Calu3 (cell line): ENCODE data around the gene MGAT3. TPM values are rescaled to one million over a fixed set of nuclear protein-coding genes. Genes with fewer than 3 reads are reported as not detected.

Experiments
- BruUV-seq: library from RNA; stranded (reverse); fragments of 400-500 nt; replicated peaks from 2 replicates; lab custom pipeline; 2021; lab: Mats Ljungman, UMichigan
- CTCF ChIA-PET: fragments of 300-600 bp; sonication (Branson Sonifier 250); formaldehyde crosslinking; loops from one replicate; lab custom pipeline; 2022; ENCODE audit warnings: antibody characterized with exemption; lab: Charles Lee
- DNase-seq: peaks from one replicate; pipeline ENCODE4 v3.0.0; 2022
- H3K27ac Mint-ChIP-seq: one replicate; pipeline ENCODE4 v1.8.0; 2022; ENCODE audit warnings: mixed read lengths; ENCODE audit not compliant: unreplicated experiment
- H3K27me3 Mint-ChIP-seq: one replicate; pipeline ENCODE4 v1.8.0; 2022; ENCODE audit warnings: mixed read lengths; ENCODE audit not compliant: unreplicated experiment
- H3K36me3 Mint-ChIP-seq: one replicate; pipeline ENCODE4 v1.8.0; 2022; ENCODE audit warnings: mild to moderate bottlenecking, moderate library complexity, mixed read lengths; ENCODE audit not compliant: insufficient read depth, unreplicated experiment
- H3K4me1 Mint-ChIP-seq: one replicate; pipeline ENCODE4 v1.8.0; 2022; ENCODE audit warnings: mild to moderate bottlenecking, low read depth, mixed read lengths; ENCODE audit not compliant: unreplicated experiment
- H3K4me3 Mint-ChIP-seq: one replicate; pipeline ENCODE4 v1.8.0; 2022; ENCODE audit warnings: mild to moderate bottlenecking, low read depth, moderate library complexity, mixed read lengths; ENCODE audit not compliant: unreplicated experiment
- H3K9me3 Mint-ChIP-seq: one replicate; pipeline ENCODE4 v1.8.0; 2022; ENCODE audit warnings: low read depth, mixed read lengths; ENCODE audit not compliant: unreplicated experiment
- intact Hi-C: fragments of 100-400 bp; cut with micrococcal nuclease; formaldehyde crosslinking; loops from one replicate; pipeline ENCODE4 v1.10.0; 2022; ENCODE audit not compliant: unreplicated experiment
- total RNA-seq: library from RNA; stranded (reverse); gene quantifications from 2 replicates; pipeline ENCODE4 v1.2.3, GENCODE V29; 2022
- TF ChIP-seq, protein P1 (sequence below): fragments of 200-600 bp; IDR thresholded peaks from one replicate; pipeline ENCODE4 v1.8.0; 2022; ENCODE audit warnings: antibody characterized with exemption; ENCODE audit not compliant: unreplicated experiment

Gene MGAT3
- total RNA-seq, 1 experiment from 2014 or later, result 33.0 TPM

DNA sequence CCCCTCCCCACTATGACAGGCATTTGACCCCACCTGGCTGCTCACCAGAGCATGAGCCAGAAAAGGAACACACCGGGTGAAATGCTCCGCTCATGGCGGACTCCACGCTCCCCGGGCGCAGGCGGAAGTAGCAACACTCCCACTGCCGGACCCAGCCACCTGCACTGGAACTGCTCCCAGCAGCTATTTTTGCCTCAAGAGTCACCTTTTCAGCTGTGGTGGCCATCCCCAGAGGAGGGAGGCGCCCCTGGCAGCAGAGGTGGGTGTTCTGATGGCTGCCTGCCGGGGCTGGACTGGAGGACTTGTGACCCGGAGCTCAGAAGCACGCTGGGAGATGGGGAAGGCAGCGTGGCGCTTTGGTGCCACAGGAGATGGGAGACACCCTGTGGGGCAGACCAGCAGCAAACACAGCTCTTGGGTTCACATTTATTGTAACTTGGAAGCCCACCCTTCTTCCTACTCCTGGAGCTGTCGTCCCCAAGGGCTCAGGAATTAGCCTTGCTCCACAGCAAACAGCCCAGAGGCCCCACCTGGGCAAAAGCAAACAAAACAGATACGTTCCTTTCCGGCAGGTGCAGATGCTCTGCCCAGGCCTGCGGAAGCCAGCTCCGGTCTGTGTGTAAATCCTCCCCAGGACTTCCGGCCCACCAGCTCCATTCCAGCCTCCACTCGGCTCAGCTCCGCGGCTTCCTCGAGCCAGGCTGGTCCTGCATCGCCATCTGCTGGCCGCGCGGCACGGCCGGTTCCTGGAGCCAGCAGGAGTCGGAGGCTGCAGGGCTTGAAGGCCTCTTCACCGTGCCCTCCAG, 72.1 kb downstream of the MGAT3 start:
- no peaks in the 10 kb centered on the region for H3K9me3 Mint-ChIP-seq
- peaks cover 86% of the 10 kb centered on the region for H3K36me3 Mint-ChIP-seq
- no TSS peak for BruUV-seq
- no peaks in the 10 kb centered on the region for H3K27me3 Mint-ChIP-seq
- CTCF ChIA-PET, result interaction anchor here (0.7 to 2.1 kb wide), 19 partner anchors 9 to 508 kb away, joined by 3 to 16 read pairs (median 4); partner anchors contain the start of genes ATF4, MIEF1, RPL3 and TAB1
- H3K27ac Mint-ChIP-seq, result peak overlapping the region; percentile 4
- peaks cover 65% of the 10 kb centered on the region for H3K4me1 Mint-ChIP-seq
- intact Hi-C loops, result loop anchor here (10.0 kb wide), 1 partner anchor 214 kb away; the partner anchor contains the start of gene RPL3
- TF ChIP-seq, protein P1, sequence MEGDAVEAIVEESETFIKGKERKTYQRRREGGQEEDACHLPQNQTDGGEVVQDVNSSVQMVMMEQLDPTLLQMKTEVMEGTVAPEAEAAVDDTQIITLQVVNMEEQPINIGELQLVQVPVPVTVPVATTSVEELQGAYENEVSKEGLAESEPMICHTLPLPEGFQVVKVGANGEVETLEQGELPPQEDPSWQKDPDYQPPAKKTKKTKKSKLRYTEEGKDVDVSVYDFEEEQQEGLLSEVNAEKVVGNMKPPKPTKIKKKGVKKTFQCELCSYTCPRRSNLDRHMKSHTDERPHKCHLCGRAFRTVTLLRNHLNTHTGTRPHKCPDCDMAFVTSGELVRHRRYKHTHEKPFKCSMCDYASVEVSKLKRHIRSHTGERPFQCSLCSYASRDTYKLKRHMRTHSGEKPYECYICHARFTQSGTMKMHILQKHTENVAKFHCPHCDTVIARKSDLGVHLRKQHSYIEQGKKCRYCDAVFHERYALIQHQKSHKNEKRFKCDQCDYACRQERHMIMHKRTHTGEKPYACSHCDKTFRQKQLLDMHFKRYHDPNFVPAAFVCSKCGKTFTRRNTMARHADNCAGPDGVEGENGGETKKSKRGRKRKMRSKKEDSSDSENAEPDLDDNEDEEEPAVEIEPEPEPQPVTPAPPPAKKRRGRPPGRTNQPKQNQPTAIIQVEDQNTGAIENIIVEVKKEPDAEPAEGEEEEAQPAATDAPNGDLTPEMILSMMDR, result peak; percentile 97
- DNase-seq, result peak; percentile 92
- H3K4me3 Mint-ChIP-seq, result peak overlapping the region; percentile 98

DNA sequence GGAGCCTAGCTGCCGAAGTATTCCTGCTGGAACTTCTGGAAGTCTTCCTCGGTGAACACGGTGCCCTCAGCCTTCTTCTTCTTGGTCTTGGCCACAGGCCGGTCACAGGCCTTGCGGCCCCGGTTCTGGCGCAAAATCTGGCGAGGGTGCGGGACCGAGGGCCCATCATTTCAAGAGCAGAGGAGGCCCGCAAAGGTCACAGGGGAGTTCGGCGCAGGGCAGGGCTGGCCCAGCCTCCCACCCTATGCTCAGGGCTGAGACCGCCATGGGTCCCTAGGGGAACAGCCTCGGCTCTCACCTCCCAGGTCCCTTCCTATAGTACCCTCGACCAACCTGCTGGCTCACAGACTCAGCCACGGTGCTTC, 72.7 kb downstream of the MGAT3 start:
- H3K36me3 Mint-ChIP-seq, result peaks cover 80% of the 10 kb centered on the region
- TF ChIP-seq, protein P1, result no peak
- DNase-seq, result no peak
- BruUV-seq, result no TSS peak
- no peaks in the 10 kb centered on the region for H3K27me3 Mint-ChIP-seq
- peak overlapping the region; percentile 4 for H3K27ac Mint-ChIP-seq
- intact Hi-C loops, result loop anchor here (10.0 kb wide), 1 partner anchor 215 kb away; the partner anchor contains the start of gene RPL3
- peak overlapping the region; percentile 98 for H3K4me3 Mint-ChIP-seq
- CTCF ChIA-PET, result interaction anchor here (0.7 to 2.1 kb wide), 18 partner anchors 9 to 507 kb away, joined by 3 to 16 read pairs (median 4); partner anchors contain the start of genes ATF4, MIEF1, RPL3 and TAB1
- no peaks in the 10 kb centered on the region for H3K9me3 Mint-ChIP-seq
- peaks cover 65% of the 10 kb centered on the region for H3K4me1 Mint-ChIP-seq

DNA sequence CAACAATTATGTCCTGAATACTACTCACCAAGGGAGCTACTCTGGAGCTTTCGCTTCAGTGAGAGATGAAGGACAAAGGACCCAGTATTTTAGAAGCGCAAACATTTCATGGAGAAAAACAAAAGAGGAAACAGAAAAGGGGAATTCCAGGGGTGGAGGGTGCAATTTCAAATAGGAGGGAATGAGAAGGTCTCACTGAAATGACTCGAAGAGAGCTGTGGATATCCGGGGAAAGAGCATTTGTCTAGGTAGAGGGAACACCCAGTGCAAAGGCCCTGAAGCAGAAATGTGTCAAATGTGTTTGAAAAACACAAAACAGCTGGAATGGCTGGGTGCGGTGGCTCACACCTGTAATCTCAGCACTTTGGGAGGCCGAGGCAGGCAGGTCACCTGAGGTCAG, 73.3 kb downstream of the MGAT3 start:
- H3K9me3 Mint-ChIP-seq, result no peaks in the 10 kb centered on the region
- TF ChIP-seq, protein P1, result no peak
- intact Hi-C loops, result no loop called here
- H3K36me3 Mint-ChIP-seq, result peaks cover 74% of the 10 kb centered on the region
- H3K4me3 Mint-ChIP-seq, result peak overlapping the region; percentile 98
- CTCF ChIA-PET, result interaction anchor here (2.1 kb wide), 1 partner anchor 212 kb away, joined by 15 read pairs; the partner anchor contains the start of gene RPL3
- no peak for DNase-seq
- no peaks in the 10 kb centered on the region for H3K27me3 Mint-ChIP-seq
- peaks cover 61% of the 10 kb centered on the region for H3K4me1 Mint-ChIP-seq
- no TSS peak for BruUV-seq
- H3K27ac Mint-ChIP-seq, result no peak overlapping the region

DNA sequence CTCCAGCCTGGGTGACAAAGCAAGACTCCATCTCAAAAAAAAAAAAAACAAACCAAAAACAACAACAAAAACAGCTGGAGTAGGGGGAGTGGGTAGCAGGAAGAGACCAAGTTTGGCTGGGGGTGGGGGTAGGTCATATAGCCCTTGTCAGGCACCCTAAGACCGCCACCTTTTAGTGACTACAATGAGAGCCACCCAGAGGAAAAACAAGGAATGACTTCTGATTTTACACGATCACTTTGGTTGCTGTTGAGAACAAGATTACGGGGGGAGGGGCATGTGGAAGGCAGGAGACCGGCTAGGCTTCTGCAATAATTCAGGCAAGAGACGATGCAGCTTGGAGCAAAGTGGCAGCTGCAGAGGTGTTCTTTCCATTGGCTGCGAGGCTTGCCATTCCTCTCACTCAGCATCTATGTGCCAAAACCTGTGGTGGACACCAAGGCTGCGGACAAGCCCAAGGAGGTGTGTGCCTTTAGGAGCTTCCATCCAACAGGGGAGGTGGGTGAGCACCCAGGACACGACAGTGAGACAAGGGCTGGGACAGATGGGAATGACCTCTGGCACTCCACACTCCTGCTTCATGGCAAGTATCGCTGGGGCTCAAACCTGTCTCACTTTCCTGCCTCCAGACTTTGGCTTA, 74.0 kb downstream of the MGAT3 start:
- CTCF ChIA-PET, result no interaction called here
- H3K27me3 Mint-ChIP-seq, result no peaks in the 10 kb centered on the region
- H3K4me3 Mint-ChIP-seq, result peak overlapping the region; percentile 98
- no peaks in the 10 kb centered on the region for H3K9me3 Mint-ChIP-seq
- H3K27ac Mint-ChIP-seq, result peak overlapping the region; percentile 1
- H3K4me1 Mint-ChIP-seq, result peaks cover 54% of the 10 kb centered on the region
- TF ChIP-seq, protein P1, result peak; percentile 32
- BruUV-seq, result TSS peak; percentile 62
- peak; percentile 35 for DNase-seq
- intact Hi-C loops, result no loop called here
- H3K36me3 Mint-ChIP-seq, result peaks cover 67% of the 10 kb centered on the region
